MM.1S (cell line): Measurements from ENCODE around the gene SMC5.

Experiments
- DNase-seq: peaks from one replicate; pipeline ENCODE4 v3.0.0-alpha.2; 2015
- H2AFZ ChIP-seq: fragments of 300-600 bp; sonication (generic); 2 replicates; pipeline ENCODE4 v1.6.0; 2016; ENCODE audit warnings: antibody characterized with exemption, low read length
- H3F3A ChIP-seq: fragments of 300-600 bp; sonication (generic); 2 replicates; pipeline ENCODE4 v1.6.1; 2016; ENCODE audit warnings: mild to moderate bottlenecking, antibody characterized with exemption, low read length, moderate library complexity, mixed read lengths; ENCODE audit not compliant: insufficient read depth
- H3K27ac ChIP-seq: fragments of 300-600 bp; sonication (generic); 2 replicates; pipeline ENCODE4 v1.5.1; 2016; ENCODE audit warnings: mild to moderate bottlenecking, low read length
- H3K27me3 ChIP-seq: fragments of 300-600 bp; sonication (generic); replicated peaks from 2 replicates; pipeline ENCODE4 v1.6.0; 2016; ENCODE audit warnings: low read length; ENCODE audit not compliant: insufficient read depth
- H3K36me3 ChIP-seq: fragments of 300-600 bp; sonication (generic); replicated peaks from 2 replicates; pipeline ENCODE4 v1.6.1; 2016; ENCODE audit warnings: mild to moderate bottlenecking, low read length, mixed read lengths; ENCODE audit not compliant: insufficient read depth
- H3K4me1 ChIP-seq: fragments of 300-600 bp; sonication (generic); 2 replicates; pipeline ENCODE4 v1.6.1; 2016; ENCODE audit warnings: low read length, mixed read lengths
- H3K4me2 ChIP-seq: fragments of 300-600 bp; sonication (generic); 2 replicates; pipeline ENCODE4 v1.6.0; 2016; ENCODE audit warnings: low read depth, low read length
- H3K4me3 ChIP-seq: fragments of 300-600 bp; sonication (generic); 2 replicates; pipeline ENCODE4 v1.5.1; 2016; ENCODE audit warnings: low read length, mixed read lengths
- H3K79me2 ChIP-seq: fragments of 300-600 bp; sonication (generic); 2 replicates; pipeline ENCODE4 v1.6.1; 2016; ENCODE audit warnings: mixed run types, low read length, mixed read lengths
- H3K9ac ChIP-seq: fragments of 300-600 bp; sonication (generic); 2 replicates; pipeline ENCODE4 v1.6.1; 2016; ENCODE audit warnings: low read length, mixed read lengths
- H3K9me2 ChIP-seq: fragments of 300-600 bp; sonication (generic); replicated peaks from 2 replicates; pipeline ENCODE4 v1.6.1; 2016; ENCODE audit warnings: mild to moderate bottlenecking, low read length, mixed read lengths; ENCODE audit not compliant: insufficient read depth
- H3K9me3 ChIP-seq: fragments of 300-600 bp; sonication (generic); replicated peaks from 2 replicates; pipeline ENCODE4 v1.6.1; 2016; ENCODE audit warnings: mild to moderate bottlenecking, low read length, mixed read lengths; ENCODE audit not compliant: insufficient read depth
- H4K20me1 ChIP-seq: fragments of 300-600 bp; sonication (generic); 2 replicates; pipeline ENCODE4 v1.6.1; 2016; ENCODE audit warnings: mild to moderate bottlenecking, low read length, moderate library complexity, mixed read lengths; ENCODE audit not compliant: insufficient read depth
- CTCF ChIP-seq: fragments of 300-600 bp; sonication (generic); IDR thresholded peaks from 2 replicates; pipeline ENCODE4 v1.5.1; 2016; ENCODE audit warnings: antibody characterized with exemption, low read length, mixed read lengths
- EZH2 ChIP-seq: fragments of 300-600 bp; sonication (generic); optimal IDR thresholded peaks from 2 replicates; pipeline ENCODE3; 2017; ENCODE audit warnings: low read depth, mild to moderate bottlenecking, antibody characterized with exemption, low read length, mixed read lengths
- EZH2phosphoT487 ChIP-seq: fragments of 300-600 bp; sonication (generic); IDR thresholded peaks from 2 replicates; pipeline ENCODE4 v1.6.1; 2018; ENCODE audit warnings: antibody characterized with exemption, low read length

The SMC5 gene

GRCh38 chr9:70285981-70286598 lies 27.3 kb downstream of the SMC5 start:
- no peaks in the 10 kb centered on the region for H3K4me1 ChIP-seq
- H3F3A ChIP-seq: no peaks in the 10 kb centered on the region
- peaks cover 4% of the 10 kb centered on the region; the same call in 1 of the 2 replicates for H3K36me3 ChIP-seq
- no peaks in the 10 kb centered on the region for H3K9me2 ChIP-seq
- H3K9me3 ChIP-seq: no peaks in the 10 kb centered on the region
- H4K20me1 ChIP-seq: no peaks in the 10 kb centered on the region
- H3K79me2 ChIP-seq: 0 out of 2 replicates have a peak, but pooled peaks cover 8% of the 10 kb centered on the region
- H3K27ac ChIP-seq: no peak overlapping the region
- DNase-seq: no peak
- no peak overlapping the region for H3K4me3 ChIP-seq
- H3K9ac ChIP-seq: no peak overlapping the region
- H2AFZ ChIP-seq: no peak overlapping the region
- TF ChIP-seq CTCF (no peak), EZH2phosphoT487 (no peak), EZH2 (no peak)
- H3K4me2 ChIP-seq: no peak overlapping the region
- H3K27me3 ChIP-seq: no peaks in the 10 kb centered on the region

GRCh38 chr9:70290626-70291025 lies 31.8 kb downstream of the SMC5 start:
- Histone ChIP-seq H3K9ac (no peak overlapping the region), H3K9me3 (no peaks in the 10 kb centered on the region), H3K79me2 (0 out of 2 replicates have a peak, but pooled peaks cover 13% of the 10 kb centered on the region), H4K20me1 (no peaks in the 10 kb centered on the region), H3K27ac (no peak overlapping the region), H3K4me2 (no peak overlapping the region), H3K36me3 (no peaks in the 10 kb centered on the region; the same call in 1 of the 2 replicates), H3K4me3 (no peak overlapping the region), H2AFZ (no peak overlapping the region), H3K27me3 (no peaks in the 10 kb centered on the region), H3F3A (no peaks in the 10 kb centered on the region), H3K4me1 (no peaks in the 10 kb centered on the region), H3K9me2 (no peaks in the 10 kb centered on the region)
- no peak for TF ChIP-seq EZH2phosphoT487
- TF ChIP-seq CTCF: no peak
- no peak for TF ChIP-seq EZH2
- DNase-seq: no peak

- H3K36me3 ChIP-seq: no peaks in the 10 kb centered on the region; the same call in 1 of the 2 replicates
- TF ChIP-seq CTCF: no peak
- no peak for TF ChIP-seq EZH2
- TF ChIP-seq EZH2phosphoT487: no peak
- no peaks in the 10 kb centered on the region for H3K27me3 ChIP-seq
- no peak overlapping the region for H3K4me3 ChIP-seq
- 0 out of 2 replicates have a peak, but pooled peaks cover 13% of the 10 kb centered on the region for H3K79me2 ChIP-seq
- DNase-seq: no peak
- H3K4me1 ChIP-seq: no peaks in the 10 kb centered on the region
- no peak overlapping the region for H3K9ac ChIP-seq
- H3F3A ChIP-seq: no peaks in the 10 kb centered on the region
- no peak overlapping the region for H3K27ac ChIP-seq
- H3K9me3 ChIP-seq: no peaks in the 10 kb centered on the region
- H3K9me2 ChIP-seq: no peaks in the 10 kb centered on the region
- H4K20me1 ChIP-seq: no peaks in the 10 kb centered on the region
- no peak overlapping the region for H3K4me2 ChIP-seq
- no peak overlapping the region for H2AFZ ChIP-seq
Measured at GRCh38 chr9:70291446-70291845, 32.7 kb downstream of the SMC5 start.
